Stimulated activated CD8-positive, alpha-beta memory T cell treated with anti-CD3 and anti-CD28 coated beads, Interleukin-15, amount 100 ng/mL, for 24 hours (primary cell): ENCODE data around the gene LDLRAP1.
A peak's percentile ranks its signal among the peaks of the same experiment; 100 is the strongest.
"Not testable (repeated sequence)": the region's sequence is repeated elsewhere in the genome, so short reads cannot be mapped to it uniquely, and the experiment has no call there.

Source experiments
- DNase-seq: peaks from one replicate; pipeline ENCODE4 v3.0.0-alpha.2; 2020; ENCODE audit warnings: low read depth

Gene LDLRAP1

GRCh38 chr1:25543425-25544242 is at the start of gene LDLRAP1:
TSS of gene LDLRAP1 (plus strand) at chr1:25543606. CDS start at chr1:25543699, 93 bp downstream.
- DNase-seq: peak; percentile 41

- no peak for DNase-seq
Observed at GRCh38 chr1:25494952-25495351, 48.5 kb upstream of the LDLRAP1 start.

- DNase-seq: no peak
Observed at GRCh38 chr1:25500694-25501093, 42.7 kb upstream of the LDLRAP1 start.

GRCh38 chr1:25501235-25502058 is 42.0 kb upstream of the LDLRAP1 start:
- DNase-seq: no peak

- DNase-seq: no peak
Observed at GRCh38 chr1:25502957-25503356, 40.4 kb upstream of the LDLRAP1 start.

- peak; percentile 6 for DNase-seq
Observed at GRCh38 chr1:25503551-25504426, 39.6 kb upstream of the LDLRAP1 start.

- DNase-seq: no peak
Observed at GRCh38 chr1:25504706-25505595, 38.5 kb upstream of the LDLRAP1 start.

- no peak for DNase-seq
Observed at GRCh38 chr1:25505656-25506385, 37.6 kb upstream of the LDLRAP1 start.

GRCh38 chr1:25506566-25507463 is 36.6 kb upstream of the LDLRAP1 start:
- DNase-seq: not testable (repeated sequence)

- no peak for DNase-seq
Observed at GRCh38 chr1:25513666-25514065, 29.7 kb upstream of the LDLRAP1 start.

GRCh38 chr1:25515033-25515432 is 28.4 kb upstream of the LDLRAP1 start:
- DNase-seq: no peak

GRCh38 chr1:25516686-25517085 is 26.7 kb upstream of the LDLRAP1 start:
- DNase-seq: no peak

- no peak for DNase-seq
Observed at GRCh38 chr1:25517476-25518394, 25.7 kb upstream of the LDLRAP1 start.

GRCh38 chr1:25519624-25520023 is 23.8 kb upstream of the LDLRAP1 start:
- DNase-seq: no peak

- peak; percentile 31 for DNase-seq
Observed at GRCh38 chr1:25520446-25521061, 22.9 kb upstream of the LDLRAP1 start.

- DNase-seq: no peak
Observed at GRCh38 chr1:25522031-25522655, 21.3 kb upstream of the LDLRAP1 start.

- no peak for DNase-seq
Observed at GRCh38 chr1:25523542-25523941, 19.9 kb upstream of the LDLRAP1 start.
